NCI-H345 treated with DMSO at 0.1 percent for 48 hours (cell line): ENCODE measurements around the gene CDX2.
"Not testable (repeated sequence)": the region's sequence is repeated elsewhere in the genome, so short reads cannot be mapped to it uniquely, and the experiment has no call there.

Experiments used
- DNase-seq: peaks from one replicate; lab custom pipeline; 2025; ENCODE audit not compliant: unreplicated experiment; lab: John Stamatoyannopoulos, UW

The CDX2 gene

DNA sequence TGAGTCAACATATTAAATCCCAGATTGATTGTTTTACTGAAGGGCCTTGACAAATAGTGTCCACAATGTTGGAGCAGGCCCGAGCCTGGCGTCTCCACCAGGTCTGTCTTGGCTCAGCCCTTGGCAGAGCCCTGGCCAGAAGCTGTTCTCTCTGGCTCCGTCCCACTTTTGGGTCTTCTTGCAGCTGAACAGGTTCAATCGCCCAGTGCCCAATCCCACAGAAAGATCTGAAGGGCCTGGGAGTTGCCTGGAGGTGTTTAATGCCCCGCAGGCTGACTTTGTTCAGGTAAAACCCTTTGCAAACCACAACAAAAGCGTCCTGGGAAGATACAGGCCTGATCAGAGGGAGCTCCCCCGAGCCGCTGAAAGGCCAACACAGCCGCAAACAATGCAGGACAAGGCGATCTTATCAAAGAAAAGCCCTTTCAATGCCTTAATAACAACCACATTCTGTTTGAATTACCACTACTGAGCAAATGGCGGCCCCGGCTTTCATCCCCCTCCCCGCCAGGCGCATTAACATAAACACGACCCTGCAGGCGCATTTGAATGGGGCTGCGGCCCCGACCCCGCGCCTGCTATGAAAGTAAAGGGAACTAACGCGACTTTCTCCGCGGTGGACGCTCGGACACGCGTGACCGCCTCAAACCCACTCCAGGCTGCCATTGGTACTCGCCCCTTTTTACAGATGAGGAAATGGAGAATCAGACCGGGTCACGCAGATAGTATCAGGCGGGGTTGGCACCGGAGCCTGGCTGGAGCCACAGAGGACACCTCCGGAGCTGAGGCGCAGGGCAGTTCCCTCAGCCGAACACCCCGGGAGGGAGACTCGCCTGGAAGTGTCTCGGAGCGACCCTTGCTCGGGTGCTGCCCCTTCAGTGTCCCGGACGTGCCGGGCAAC lies 3.1 kb downstream of the CDX2 start:
- no peak for DNase-seq

DNA sequence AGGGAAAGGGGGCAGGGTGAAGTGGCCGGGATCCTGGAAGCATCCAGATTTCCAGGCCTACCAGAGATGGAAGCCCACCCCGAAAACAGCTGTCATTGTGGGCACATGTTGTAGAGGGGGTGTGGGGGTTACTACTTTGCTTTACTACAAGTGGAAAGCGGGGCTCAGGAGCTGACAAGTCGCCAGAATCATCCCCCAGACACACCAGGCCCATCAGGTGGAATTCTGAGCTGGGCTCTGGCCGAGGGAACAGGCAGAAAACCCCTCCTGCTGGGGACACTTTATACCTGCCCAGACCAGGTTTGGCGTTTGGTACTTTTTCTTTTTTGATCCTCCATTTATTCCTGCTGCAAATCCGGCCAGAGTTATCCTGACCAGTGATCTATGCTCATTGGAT lies 3.8 kb downstream of the CDX2 start:
- DNase-seq = no peak

DNA sequence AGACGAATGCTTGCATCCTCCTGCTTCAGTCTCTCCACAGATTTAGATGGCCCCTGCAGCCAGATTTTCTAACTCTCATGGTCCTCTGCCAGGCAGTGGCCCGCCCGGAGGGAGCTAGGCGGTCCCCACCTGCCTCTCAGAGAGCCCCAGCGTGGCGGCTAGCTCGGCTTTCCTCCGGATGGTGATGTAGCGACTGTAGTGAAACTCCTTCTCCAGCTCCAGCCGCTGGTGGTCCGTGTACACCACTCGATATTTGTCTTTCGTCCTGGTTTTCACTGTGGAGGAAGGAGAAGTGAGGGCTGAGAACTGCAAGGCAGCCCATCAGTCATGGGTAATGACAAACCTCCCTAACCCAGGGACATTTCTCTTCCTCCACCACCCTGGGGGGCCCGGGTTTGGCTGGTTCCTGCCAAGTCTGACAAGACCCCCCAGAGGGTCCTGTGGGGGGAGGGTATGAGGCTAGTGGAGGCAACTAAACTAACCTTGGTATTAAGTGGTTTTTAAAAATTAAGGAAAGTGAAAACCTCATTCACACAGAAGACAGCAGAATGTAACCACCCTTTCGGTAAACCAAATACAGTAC lies 4.3 kb downstream of the CDX2 start:
- no peak for DNase-seq

DNA sequence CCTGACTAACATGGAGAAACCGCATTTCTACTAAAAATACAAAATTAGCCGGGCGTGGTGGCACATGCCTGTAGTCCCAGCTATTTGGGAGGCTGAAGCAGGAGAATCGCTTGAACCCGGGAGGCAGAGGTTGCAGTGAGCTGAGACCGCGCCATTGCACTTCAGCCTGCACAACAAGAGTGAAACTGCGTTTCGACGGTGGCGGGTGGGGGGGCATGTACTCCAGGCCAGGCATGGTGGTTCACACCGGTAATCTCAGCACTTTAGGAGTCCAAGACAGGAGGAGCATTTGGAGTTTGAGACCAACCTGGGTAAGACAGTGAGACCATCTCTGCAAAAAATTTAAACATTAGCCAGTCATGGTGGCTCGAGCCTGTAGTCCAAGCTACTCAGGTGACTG lies 4.9 kb downstream of the CDX2 start:
- DNase-seq = not testable (repeated sequence)

DNA sequence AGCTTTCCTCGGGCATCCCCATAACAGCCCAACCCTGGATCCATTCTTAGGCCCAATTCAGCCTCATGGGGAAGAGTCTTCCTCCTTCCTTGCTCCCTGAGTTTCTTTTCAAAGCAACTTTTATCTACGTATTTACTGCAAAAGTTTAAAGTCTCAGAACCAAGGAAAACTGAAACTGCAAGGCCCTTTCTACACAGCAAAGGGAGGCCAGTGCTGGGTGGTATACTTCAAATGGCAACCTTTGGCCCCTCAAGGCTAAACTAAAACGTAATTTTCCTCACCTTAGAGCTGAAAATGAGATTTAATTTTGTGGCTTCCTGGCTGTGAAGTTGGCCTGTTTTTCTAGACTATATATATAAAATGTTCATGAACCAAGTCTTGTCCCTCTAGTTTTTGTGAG lies 5.6 kb downstream of the CDX2 start:
- DNase-seq = no peak

DNA sequence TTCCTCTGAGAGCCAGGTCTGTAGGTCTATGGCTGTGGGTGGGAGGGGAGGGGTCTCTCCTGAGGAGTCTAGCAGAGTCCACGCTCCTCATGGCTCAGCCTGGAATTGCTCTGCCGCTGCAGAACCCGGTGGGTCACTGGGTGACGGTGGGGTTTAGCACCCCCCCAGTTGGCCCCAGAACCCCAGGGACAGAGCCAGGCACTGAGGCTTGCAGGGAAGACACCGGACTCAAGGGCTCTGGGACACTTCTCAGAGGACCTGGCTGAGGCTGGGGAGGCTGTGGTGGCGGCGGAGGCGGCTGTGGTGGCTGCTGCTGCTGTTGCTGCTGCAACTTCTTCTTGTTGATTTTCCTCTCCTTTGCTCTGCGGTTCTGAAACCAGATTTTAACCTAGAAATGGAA lies 6.1 kb downstream of the CDX2 start:
- DNase-seq = no peak

DNA sequence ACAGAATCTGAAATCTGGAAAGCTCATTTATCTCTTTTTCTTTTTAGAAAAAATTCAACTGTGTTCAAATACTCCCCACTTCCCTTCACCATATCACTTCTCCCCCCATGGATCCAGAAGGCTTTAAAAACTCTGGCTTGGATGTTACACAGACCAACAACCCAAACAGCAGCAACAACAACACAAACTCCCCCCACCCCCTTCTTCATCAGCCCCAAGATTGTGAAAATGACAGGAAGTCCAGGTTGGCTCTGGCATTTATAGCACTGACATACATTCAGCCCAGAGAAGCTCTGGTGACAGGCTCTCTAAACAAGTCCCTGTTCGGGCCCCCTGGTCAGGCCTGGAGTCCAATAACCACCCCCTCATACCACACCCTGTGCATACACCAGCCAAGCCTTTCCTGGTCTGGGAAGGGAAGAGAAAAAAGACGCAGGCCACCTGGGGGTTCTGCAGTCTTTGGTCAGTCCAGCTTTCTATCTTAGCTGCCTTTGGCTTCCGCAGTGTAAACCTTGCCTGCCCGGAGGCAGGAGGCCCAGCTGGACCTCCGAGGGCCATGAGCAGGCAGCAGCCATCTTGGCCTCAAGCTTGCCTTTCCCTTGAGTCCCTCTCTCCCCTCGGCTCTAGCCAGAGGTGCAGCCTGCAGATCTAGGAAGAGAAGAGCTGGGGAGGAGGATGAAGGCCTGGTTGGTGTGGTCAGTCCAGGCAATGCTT lies 6.8 kb downstream of the CDX2 start:
- no peak for DNase-seq

DNA sequence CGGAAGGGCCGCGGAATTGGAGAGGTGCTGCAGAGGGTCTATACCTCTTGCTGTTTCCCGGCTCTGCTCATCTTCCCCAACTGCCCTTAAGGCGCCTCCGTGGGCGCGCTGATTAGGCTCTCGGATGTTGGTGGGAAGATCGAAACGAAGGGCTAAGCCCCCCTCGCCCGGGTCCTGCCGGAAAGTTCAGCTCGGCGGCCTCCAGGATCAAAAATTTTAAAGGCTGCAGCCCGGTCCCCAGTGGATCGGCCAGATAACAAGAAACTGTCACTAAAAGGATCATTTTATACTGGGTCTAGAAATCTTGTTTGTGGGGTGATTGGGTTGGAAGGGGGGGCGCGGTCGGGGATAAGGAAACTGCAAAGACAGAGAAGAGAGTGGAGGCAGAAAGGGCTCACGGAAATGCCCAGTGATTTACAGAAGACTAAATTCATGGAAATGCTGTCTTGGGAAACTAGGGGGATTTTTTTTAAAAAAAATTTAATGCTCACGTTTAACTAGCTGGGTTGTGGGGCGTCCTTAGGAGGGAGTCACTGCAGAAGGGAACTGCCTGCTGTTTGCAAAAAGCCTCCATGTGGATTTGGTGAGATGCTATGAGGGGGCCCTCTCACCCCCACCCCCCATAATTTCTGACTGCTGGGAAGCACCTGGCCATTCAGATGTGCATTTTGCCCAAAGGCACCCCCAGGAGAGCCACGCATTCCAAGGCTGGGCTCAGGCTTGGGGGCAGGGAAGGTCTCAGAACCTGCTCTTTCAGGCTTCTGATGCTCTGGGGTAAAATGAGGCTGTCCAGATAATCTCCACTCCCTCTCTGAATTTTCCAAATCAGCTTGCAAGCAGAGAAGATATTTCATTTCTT lies 7.7 kb downstream of the CDX2 start:
- no peak for DNase-seq

DNA sequence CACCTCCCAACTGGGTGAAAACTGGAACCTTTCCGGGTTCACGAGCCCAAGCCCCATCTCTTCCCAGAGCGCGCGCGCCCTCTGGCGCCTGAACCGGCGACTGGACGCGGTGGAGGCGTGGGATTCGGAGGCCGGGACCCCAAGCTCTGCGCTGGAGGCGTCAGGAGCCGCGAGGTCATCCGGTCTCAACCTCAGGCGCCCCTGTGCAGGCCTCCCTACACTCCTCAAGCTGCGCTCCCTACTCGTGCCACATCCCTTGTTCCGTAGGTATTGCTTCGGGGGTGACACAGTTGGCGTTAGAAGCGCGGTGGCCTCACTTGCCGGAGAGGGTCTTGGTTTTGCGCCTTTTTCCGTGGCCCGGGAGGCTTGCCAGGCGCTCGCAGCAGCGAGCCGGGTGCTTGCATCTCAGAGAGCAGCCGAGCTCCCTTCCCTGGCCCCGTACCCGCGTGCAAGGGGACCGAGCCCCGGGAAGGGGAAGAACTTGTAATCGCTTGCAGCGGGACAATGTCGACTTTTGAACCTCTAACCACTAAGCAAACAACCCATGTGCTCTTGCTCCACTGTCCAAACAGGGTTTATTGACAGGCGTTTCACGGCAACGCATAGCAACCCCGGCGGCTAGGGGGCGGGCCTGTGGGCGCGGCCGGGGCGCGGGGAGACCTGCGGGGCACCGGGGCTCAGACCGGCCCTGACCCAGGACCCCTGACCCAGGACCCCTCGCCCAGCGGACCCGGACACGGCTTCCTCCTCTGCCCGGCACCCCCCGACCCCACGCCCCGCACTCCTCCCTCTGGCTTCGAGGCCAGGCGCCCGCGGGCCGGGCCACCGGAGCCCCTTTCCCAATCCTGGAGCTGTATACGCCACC lies 8.5 kb downstream of the CDX2 start:
- DNase-seq = no peak

DNA sequence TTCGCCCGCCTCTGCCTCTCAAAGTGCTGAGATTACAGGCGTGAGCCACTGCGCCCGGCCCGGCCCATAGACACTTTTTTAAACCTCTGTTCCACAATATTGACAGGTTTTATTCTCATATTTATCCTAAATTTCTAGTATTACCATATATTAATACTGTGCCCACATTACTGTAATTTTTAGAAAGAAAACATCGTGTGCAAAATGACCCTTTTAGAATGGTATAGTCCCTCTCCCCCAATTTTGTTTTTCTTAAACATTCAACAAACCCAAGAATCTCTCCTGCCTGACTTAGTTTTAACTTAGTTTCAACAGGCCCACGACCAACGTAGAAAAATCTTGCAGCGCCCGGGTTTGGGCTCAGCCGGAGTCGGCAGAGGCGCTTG lies 9.1 kb downstream of the CDX2 start:
- DNase-seq = no peak

DNA sequence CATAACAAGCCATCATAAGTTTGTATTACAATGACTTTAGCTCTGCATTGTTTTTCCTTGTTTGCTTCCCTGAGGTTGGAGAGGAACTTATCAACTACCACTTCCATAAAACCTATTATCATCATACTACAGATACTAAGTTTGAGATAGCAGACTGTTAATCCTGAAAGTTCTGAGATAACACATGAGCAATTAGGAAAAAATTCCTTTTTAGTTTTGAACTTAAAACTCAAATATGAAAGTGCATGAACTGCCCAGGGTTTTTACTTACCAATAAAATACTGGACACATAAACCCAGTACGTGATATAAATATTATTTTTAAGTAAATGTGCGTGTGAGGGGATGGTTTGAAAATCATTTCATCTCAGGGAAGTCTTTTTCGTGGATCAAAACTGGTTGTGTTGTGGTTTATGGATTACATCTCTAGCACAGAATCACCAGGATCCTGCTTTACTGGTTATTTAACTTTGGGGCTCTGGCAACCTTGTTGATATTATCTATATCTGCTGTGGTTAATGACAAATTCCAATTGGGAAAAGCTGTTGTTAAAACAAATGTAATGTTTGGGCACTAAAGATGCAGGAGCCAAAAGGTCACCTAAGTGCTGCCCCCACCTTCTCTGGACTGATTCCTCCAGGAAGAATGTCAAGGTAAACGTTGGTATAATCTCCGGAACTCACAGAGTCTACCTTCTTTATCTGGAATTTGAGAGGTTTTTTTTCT lies 12.4 kb downstream of the CDX2 start:
- no peak for DNase-seq

DNA sequence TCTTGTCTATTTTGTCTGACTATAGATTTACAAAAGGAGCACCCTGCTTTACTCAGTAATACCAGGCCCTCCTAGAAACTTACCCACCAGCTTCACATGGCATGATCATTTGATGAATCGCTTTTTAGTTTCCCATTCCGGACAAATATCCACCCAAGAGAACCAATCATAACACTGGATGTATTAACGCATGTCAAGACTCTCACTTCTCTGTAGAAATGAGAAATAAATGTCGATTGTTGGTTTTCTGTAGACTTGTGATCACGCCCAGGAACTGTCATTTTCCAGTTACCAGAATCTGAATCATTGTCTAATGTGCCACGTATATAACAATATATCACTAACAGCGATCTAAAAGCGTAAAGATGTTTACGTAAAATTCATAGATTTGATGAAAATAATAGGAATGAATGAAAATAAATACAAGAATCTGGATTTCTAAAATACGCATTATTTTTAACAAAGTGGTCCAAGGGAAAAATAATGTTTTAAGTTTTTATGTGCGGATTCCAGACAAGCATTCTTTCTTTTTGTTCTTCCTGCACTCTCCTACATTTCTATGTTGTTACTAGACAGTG lies 14.0 kb downstream of the CDX2 start:
- no peak for DNase-seq

DNA sequence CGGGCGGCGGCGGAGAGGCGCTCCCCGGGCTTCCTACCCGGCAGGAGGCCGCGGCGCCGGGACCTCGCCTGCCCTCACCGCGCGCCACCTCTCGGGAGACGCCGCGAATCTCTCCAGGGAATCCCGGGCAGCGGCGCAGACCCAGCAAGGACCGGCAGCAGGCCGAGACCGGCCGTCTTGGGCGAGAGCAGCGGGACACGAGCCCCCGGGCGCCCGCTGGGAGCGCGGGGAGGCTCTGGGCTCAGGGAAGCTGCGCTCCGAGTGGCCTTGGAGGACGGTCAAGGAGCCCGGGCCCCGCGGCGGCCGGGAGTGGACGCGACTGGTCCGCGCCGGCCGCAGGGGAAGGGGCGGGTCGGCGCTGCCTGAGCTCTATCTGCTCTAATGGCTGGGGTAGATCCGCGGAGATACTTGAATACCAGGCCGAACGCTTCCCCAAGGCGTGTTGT lies 14.7 kb downstream of the CDX2 start:
- peak; percentile 13 for DNase-seq

DNA sequence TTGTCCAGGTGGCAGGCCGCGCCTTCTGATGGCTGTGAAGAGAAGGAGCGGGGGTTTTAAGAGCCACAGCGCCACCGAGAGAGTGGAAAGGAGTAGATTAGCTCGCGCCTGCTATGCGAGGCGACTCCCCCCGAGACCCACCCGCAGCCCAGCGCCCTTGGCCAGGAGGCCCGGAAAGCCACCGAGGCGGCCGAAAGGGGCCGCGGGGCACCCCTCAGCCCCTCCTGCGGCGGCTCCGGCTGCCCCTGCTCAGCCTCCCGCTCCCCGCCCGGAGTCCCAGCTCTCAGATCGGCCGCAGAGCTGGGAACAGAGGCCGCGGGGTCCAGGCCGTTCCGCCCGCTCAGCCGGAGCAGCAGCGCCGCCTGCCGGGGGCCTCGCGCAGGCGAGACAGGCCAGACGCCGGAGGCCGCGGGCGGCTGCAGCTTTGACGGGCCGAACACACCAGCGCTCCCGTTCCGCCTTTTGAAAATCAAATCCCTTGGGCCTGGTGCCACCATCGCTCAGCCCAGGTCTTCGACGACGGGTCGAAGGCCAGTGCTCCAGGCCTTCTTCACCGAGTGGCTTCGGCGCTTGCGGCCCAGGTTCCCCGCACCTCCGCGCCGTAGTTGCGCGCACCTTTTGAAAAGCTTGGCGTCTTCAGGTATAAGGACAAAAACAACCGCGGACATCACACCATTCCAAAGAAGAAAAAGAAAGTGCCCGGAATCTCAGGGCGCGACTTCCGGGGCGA lies 15.3 kb downstream of the CDX2 start:
- DNase-seq = peak; percentile 49

DNA sequence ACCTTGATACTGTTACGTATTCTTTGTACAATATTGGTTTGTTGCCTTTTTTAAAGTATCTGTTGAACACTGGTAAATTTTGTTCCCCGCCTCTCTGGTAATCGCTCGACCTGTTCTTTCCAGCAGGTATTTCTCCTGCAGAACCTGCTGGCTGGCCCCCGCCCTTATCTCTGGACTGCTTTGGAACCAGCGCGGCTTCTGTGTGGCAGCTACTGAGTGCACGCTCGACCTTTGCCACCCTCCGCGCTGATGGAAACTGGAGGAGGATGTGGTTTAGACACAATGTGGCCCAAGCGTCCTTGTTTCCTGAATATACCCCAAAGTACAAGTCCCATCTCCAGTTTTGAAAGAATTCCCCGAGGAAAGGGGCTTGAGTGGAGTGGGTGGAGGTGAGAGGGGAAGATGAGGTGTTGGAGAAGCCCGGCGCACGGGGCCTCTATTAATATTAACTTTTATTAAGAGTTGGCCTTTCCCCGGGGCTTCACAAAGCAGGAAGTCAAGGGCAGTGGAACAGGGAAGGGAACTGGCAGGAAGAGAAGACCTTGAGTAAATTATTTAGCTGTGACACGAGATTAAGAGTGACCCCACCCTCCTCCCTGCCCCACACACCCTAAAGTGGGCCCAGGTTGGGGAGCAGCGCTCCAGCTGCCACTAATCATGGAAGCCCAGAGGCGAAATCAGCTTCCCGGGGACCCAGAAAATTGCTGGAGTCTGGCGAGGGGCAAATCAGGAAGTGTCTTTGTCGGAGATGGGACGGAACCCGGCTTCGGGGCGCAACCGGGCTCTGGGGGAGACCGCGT lies 16.0 kb downstream of the CDX2 start:
- DNase-seq = no peak

DNA sequence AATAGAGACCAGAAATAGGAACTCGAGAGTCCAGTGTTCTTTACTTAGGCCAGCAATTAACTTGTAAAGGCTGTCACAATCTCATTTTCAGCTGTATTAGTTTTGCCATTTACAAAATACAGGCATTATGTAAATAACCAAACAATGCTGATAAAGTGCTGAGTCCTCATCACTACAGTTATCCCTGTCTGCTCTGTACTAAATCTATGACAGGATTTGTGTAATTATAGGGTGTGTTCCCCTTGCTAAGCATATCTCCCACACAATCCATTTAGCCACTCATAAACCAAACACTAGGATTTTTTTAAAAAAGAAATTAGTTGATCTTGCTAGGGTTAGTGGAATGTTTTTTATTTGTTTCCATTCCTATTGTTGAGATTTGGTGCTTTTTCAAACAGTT lies 26.1 kb downstream of the CDX2 start:
- no peak for DNase-seq

DNA sequence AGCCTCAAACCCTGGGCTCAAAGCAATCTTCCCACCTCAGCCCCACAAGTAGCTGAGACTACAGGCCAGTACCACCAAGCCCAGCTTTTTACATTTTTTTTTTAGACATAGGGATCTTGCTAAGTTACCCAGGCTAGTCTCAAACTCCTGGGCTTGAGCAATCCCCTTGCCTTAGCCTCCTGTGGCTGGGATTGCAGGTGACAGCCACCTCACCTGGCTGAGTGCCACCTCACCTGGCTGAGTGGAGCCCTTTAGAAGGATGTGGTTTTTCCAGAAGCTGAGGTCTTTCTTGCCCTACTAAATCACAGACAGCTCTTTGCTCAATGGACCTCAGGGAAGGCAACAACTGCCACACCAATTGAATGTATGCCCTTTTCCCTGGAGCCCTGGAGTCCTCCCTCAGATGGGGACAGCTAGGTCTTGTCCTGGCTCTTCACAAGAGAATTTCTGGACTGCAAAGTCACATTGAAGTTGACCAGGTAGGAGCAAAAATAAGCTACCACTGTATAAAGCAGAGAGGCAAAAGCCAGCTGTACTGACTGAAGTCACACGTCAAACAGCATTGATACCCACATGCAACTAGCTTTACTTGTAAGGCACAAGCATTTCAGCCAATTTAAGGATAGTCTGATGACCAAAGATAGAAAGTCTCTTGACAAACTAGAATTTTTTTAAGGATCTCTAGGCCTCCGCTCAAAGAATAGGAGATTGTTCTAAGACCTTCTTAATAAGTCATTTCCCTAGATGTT lies 35.4 kb downstream of the CDX2 start:
- no peak for DNase-seq
